ENCODE results near the gene FAM118B.
A peak's percentile ranks its signal among the peaks of the same experiment; 100 is the strongest.

The FAM118B gene

DNA sequence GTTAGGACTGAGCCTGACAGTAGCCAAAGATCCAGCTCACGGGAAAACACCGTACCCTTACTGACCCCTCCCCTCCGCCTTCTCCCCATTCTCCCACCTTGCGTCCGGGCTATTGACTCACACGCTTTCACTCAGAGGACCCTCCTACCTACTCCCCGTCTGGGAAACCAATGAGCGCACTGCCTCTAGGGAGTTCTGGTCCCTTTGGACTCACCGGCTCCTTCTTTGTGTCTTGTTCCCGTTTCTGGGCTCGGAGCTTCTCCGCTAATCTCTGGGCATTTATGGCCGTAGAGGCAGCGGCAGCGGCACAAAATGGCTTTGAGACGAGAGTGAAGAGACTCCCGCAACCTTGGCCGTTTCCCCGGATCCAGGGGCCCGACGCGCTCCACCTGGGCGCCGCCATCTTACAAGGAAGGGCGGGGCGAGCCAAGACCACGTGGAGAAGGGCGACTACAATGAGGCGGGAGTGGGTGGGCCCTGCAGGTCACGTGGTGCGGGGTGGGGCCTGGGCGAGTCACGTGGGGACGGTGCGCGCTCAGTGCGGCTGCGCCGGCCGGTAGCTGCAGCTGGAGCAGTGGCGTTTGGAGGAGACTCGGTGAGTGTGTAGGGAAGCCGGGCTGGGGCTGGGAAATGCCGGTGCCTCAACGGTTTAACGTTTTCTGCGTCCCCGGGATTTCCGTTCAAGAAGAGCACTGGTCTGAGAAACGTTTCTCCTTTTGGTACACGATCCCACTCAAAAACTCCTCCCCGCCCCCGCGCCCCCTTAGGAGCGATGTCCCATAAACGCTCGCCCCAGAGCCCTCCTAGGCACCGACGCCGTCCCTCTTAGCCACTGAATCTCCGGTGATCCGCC is at the start of gene FAM118B, which contains the start of gene RPUSD4:
Gene FAM118B (plus strand): TSS at position 547 of the 853 bp plus-strand sequence. CDS start 23,220 bp downstream, outside the sequence.
Gene RPUSD4 (minus strand): TSS at position 415 of the 853 bp plus-strand sequence. CDS start 12 bp downstream, at position 403.
- H3K4me1 Mint-ChIP-seq (ENCODE audit: low read depth), result peaks cover 46% of the 10 kb centered on the region
- H3K27me3 Mint-ChIP-seq, result no peaks in the 10 kb centered on the region
- intact Hi-C loops (cut with micrococcal nuclease), result loop anchor here (1.0 to 10.0 kb wide), 5 partner anchors 58 to 1147 kb away; partner anchors contain the start of genes FOXRED1, PUS3, SLC37A2 and STT3A
- no peaks in the 10 kb centered on the region for H3K9me3 Mint-ChIP-seq
- H3K36me3 Mint-ChIP-seq (ENCODE audit: low read depth), result peaks cover 39% of the 10 kb centered on the region
- peak within 1 kb of the TSS; percentile 97 for H3K4me3 Mint-ChIP-seq
- H3K27ac Mint-ChIP-seq, result peak within 1 kb of the TSS; percentile 94

DNA sequence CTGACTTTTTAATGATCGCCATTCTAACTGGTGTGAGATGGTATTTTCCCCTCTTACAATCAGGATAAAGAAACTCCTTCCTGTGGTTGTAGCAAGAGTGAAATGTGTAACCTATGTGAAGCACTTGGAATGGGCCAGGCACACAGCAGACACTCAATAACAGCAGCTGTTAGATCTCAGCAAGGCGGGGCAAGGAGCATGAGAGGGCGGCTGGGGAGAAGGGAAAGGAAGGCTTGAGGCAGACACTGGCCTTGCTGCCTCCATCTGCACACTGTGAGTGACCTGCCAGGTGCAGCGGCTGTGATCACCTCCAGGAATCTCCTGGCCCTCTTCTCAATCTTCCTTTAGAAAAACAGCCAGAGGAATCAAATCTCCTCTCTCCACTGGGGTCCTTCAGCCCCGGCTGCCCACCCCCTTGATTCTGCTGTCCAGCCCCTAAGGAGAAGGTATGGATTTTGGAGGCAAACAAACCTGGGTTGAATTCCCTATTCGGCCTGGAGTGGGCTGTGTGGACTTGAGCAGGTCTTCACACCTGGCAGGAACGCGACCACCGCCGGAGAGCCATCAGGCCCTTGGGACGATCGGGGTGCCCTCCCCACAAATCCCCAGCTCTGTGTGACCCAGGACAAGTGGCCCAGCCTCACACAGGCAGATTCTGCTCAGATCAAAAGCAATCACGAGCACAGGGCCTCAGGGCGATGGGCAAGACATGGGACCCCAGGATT is 49.1 kb upstream of the FAM118B start:
- Mint-ChIP-seq H3K27ac (no peak overlapping the region), H3K27me3 (no peaks in the 10 kb centered on the region), H3K4me1 (ENCODE audit: low read depth) (no peaks in the 10 kb centered on the region), H3K36me3 (ENCODE audit: low read depth) (no peaks in the 10 kb centered on the region), H3K9me3 (no peaks in the 10 kb centered on the region), H3K4me3 (no peak overlapping the region)
- intact Hi-C loops (cut with micrococcal nuclease), result no loop called here

DNA sequence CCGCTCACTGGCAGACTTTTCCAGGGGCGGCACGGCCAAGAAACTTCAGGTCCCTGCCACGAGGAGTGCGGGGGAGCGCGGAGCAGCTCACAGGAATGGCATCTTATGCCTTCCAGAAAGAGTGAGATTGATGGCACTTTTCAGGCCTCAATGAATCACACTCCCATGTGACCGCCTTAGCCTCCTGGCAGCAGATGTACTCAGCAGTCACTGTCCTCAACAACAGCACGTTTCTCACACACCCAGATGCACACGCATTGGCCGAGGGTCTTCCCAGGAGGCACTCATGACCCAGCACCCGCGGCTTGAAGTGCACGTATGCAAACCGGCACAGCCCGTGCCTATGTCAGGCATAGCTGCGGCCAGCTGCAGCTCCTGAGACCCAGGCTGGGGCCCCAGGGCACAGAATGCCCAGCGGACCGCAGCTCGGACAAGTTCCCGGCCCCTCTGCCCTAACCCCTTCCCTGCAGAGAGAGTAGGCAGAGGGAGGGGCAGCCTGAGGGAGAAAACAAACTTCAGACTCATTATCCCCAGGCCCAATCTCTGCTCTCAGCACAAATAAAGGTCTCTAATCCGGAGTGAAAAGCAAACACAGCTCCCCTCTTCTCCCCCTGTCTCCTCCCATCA is 48.4 kb upstream of the FAM118B start:
- no peak overlapping the region for H3K4me3 Mint-ChIP-seq
- intact Hi-C loops (cut with micrococcal nuclease), result no loop called here
- no peaks in the 10 kb centered on the region for H3K9me3 Mint-ChIP-seq
- H3K36me3 Mint-ChIP-seq (ENCODE audit: low read depth), result no peaks in the 10 kb centered on the region
- no peak overlapping the region for H3K27ac Mint-ChIP-seq
- H3K4me1 Mint-ChIP-seq (ENCODE audit: low read depth), result no peaks in the 10 kb centered on the region
- H3K27me3 Mint-ChIP-seq, result no peaks in the 10 kb centered on the region

DNA sequence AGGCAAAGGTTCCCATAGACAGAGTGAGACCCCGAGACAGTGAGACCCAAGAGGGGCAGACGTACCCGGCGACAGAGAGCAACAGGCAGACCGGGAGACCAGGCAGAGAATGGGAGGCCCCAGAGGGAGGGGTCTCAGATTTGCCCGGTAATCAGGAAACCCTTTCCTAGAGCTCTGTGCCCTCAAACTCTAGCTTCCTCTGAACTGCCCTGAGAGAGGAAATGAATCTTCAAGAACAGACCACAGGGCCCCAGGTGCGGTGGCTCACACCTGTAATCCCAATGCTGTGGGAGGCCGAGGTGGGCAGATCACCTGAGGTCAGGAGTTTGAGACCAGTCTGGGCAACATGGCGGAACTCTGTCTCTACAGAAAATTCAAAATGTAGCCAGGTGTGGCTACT is 47.8 kb upstream of the FAM118B start:
- no peaks in the 10 kb centered on the region for H3K4me1 Mint-ChIP-seq (ENCODE audit: low read depth)

DNA sequence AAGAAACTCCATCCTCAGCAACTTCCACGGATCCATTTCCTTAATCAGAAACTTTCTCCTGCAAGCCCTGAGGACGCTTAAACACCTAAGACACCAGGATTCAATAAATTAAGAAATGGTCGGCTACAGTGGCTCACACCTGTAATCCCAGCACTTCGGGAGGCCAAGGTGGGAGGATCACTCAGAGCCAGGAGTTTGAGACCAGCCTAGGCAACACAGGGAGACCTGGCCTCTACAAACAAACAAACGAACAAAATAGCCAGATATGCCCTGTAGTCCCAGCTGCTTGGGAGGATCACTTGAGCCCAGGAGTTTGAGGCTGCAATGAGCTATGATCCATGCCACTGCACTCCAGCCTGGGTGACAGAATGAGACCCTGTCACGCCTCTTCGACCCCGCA is 46.8 kb upstream of the FAM118B start:
- Mint-ChIP-seq H3K27ac (no peak overlapping the region), H3K4me1 (ENCODE audit: low read depth) (no peaks in the 10 kb centered on the region), H3K9me3 (no peaks in the 10 kb centered on the region), H3K27me3 (no peaks in the 10 kb centered on the region), H3K36me3 (ENCODE audit: low read depth) (no peaks in the 10 kb centered on the region), H3K4me3 (no peak overlapping the region)
- intact Hi-C loops (cut with micrococcal nuclease), result no loop called here

More for the DNA sequence above, 47.8 kb upstream of the FAM118B start:
- H3K9me3 Mint-ChIP-seq, result no peaks in the 10 kb centered on the region
- H3K36me3 Mint-ChIP-seq (ENCODE audit: low read depth), result no peaks in the 10 kb centered on the region
- H3K27me3 Mint-ChIP-seq, result no peaks in the 10 kb centered on the region
- H3K27ac Mint-ChIP-seq, result no peak overlapping the region
- intact Hi-C loops (cut with micrococcal nuclease), result no loop called here
- H3K4me3 Mint-ChIP-seq, result no peak overlapping the region

DNA sequence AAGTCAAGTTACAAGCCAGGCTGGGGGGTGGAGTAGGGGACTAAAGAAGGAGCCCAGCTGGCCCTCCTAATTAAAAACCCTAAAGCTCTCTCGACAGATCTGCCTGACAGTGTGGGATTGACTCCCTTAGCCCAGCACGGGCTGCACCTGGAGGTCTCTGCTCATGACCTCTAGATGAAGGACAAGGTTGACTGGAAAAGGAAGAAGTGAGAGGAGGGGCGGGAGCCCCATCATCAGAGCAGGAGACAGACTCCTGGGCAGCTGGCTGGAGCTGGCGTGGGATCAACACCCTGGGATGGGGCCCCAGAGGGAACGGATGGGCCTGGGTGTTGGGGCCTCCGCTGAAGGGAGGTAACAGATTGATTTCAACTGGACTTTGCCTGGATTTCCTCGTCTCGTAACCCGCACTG is 46.3 kb upstream of the FAM118B start:
- no peak overlapping the region for H3K27ac Mint-ChIP-seq
- no peaks in the 10 kb centered on the region for H3K4me1 Mint-ChIP-seq (ENCODE audit: low read depth)
- intact Hi-C loops (cut with micrococcal nuclease), result no loop called here
- H3K27me3 Mint-ChIP-seq, result no peaks in the 10 kb centered on the region
- no peaks in the 10 kb centered on the region for H3K36me3 Mint-ChIP-seq (ENCODE audit: low read depth)
- H3K4me3 Mint-ChIP-seq, result no peak overlapping the region
- no peaks in the 10 kb centered on the region for H3K9me3 Mint-ChIP-seq

DNA sequence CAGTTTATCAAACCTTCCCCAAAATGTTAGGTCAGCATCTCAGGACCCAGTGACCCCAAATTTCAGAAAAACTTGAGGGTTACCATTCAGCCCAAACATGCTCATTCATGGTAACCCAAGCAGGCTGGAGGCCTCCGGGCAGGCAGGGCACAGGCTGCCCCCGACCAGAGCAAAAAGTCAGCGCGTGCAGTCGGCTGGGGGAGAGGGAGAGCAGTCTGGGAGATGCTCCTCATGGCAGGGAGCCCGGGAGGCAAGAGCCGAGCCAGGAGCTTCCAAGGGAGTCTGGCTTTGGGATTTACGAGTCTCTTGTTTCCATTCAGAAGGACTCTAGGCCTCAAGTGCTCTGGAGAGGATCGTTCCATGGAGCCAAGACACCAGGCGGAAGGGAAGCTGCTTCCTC is 45.8 kb upstream of the FAM118B start:
- no peak overlapping the region for H3K4me3 Mint-ChIP-seq
- H3K27me3 Mint-ChIP-seq, result no peaks in the 10 kb centered on the region
- H3K27ac Mint-ChIP-seq, result no peak overlapping the region
- no peaks in the 10 kb centered on the region for H3K4me1 Mint-ChIP-seq (ENCODE audit: low read depth)
- intact Hi-C loops (cut with micrococcal nuclease), result no loop called here
- H3K36me3 Mint-ChIP-seq (ENCODE audit: low read depth), result no peaks in the 10 kb centered on the region
- H3K9me3 Mint-ChIP-seq, result no peaks in the 10 kb centered on the region

DNA sequence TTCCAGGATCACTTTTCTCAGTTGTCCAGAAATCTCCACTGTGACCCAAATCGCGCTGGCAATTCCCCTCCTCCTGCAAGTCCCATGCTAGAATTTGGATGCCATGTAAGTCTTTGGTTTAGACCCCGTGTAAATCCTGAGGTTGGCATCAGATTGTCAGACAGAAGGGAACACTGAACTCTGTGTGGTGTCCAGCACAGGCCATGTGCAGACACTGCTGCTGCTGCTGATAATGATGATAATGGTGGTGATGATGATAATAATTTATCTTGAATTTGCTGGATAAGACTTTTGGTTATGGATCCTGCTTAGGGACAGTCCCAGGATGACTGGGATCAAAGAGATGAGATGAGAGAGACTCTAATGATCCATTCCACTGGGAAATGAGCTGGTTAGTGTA is 45.2 kb upstream of the FAM118B start:
- H3K4me3 Mint-ChIP-seq, result no peak overlapping the region

DNA sequence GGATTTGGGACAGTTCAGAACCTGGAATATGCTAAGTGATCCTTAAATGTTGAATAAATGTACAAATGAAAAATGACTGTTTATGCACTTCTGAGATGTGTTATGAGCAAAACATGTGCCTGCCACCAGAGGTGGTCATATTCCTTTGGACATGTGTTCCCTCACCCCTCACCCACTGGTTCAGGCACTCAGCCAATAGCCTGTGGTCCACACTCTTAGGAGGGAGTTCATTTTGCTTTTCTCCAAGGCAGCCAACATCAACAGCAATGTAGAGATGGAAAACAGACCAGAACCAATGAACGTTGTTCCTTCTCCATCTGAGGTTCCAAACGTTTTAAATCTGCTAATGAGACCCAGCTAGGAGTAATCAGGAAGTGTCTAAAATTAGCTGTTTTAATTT is 44.1 kb upstream of the FAM118B start:
- H3K9me3 Mint-ChIP-seq, result no peaks in the 10 kb centered on the region
- H3K36me3 Mint-ChIP-seq (ENCODE audit: low read depth), result no peaks in the 10 kb centered on the region
- H3K4me1 Mint-ChIP-seq (ENCODE audit: low read depth), result peaks cover 11% of the 10 kb centered on the region
- no peak overlapping the region for H3K27ac Mint-ChIP-seq
- intact Hi-C loops (cut with micrococcal nuclease), result no loop called here
- no peak overlapping the region for H3K4me3 Mint-ChIP-seq
- no peaks in the 10 kb centered on the region for H3K27me3 Mint-ChIP-seq

More for the DNA sequence above, 45.2 kb upstream of the FAM118B start:
- Mint-ChIP-seq H3K9me3 (no peaks in the 10 kb centered on the region), H3K36me3 (ENCODE audit: low read depth) (no peaks in the 10 kb centered on the region), H3K27ac (no peak overlapping the region), H3K4me1 (ENCODE audit: low read depth) (peaks cover under 1% of the 10 kb centered on the region), H3K27me3 (no peaks in the 10 kb centered on the region)
- intact Hi-C loops (cut with micrococcal nuclease), result no loop called here

DNA sequence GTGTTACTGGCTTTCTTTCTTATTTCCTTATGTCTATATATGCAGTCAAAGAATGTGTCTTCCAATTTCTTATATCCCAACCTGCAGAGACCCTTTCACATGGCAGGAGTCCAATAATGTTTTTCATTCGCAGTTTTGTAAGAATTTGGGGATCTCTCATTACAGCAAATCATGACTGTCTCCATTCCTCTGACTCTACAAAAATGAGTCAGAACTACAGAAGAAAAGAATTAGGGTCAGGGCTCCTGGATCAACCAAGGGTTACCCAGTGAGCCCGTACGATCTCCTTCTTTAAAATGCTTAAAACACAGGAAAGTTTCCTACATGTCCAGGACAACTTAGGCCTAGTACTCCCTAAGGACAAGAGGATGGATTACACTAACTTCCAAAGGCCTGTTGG is 42.3 kb upstream of the FAM118B start:
- intact Hi-C loops (cut with micrococcal nuclease), result no loop called here
- Mint-ChIP-seq H3K27ac (no peak overlapping the region), H3K4me3 (no peak overlapping the region), H3K4me1 (ENCODE audit: low read depth) (peaks cover 17% of the 10 kb centered on the region), H3K36me3 (ENCODE audit: low read depth) (no peaks in the 10 kb centered on the region), H3K27me3 (no peaks in the 10 kb centered on the region), H3K9me3 (peaks cover 7% of the 10 kb centered on the region)

DNA sequence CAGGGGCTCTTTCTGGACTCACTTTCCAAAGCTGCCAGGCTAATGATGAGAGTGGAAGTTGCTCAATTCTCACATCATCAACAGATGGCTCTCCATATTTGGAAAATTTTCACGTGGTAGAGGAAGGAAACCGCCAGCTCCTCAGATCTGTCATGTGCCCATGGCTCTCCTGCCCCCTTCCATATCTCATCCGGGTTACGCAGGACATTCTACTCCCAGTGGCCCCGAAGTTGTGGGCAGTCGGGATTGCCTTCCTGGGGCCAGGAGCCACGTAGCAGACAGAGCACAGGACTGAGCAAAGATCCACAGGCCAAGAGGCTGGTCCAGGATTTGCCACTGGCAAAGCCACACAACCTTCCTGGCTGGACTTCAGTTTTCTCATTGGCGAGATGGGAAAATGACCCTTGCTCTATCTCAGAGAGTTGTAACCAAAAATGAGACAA is 39.0 kb upstream of the FAM118B start:
- H3K27ac Mint-ChIP-seq, result peak overlapping the region; percentile 29
- H3K9me3 Mint-ChIP-seq, result peaks cover 7% of the 10 kb centered on the region
- intact Hi-C loops (cut with micrococcal nuclease), result no loop called here
- H3K4me3 Mint-ChIP-seq, result no peak overlapping the region
- no peaks in the 10 kb centered on the region for H3K36me3 Mint-ChIP-seq (ENCODE audit: low read depth)
- peaks cover 17% of the 10 kb centered on the region for H3K4me1 Mint-ChIP-seq (ENCODE audit: low read depth)
- peaks cover 1% of the 10 kb centered on the region for H3K27me3 Mint-ChIP-seq

DNA sequence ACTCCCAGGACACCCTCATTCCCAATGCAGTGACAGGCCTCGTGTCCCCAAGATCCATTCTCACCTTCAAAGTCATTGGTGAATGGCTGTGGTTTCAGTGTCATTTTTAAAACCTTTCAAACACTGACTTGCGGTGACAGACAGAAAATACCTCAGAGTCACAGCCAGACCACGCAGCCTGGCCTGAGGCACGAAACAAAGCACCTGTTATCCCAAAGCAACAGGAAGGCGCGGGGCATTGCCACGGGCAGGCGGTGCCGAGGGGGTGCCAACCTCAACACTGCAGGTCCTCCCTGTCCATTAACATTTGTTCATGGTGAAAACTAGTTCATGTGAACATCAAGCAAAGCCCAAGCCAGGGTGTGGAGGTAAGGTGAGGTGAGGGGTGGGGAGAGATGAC is 38.3 kb upstream of the FAM118B start:
- H3K9me3 Mint-ChIP-seq, result peaks cover 7% of the 10 kb centered on the region
- H3K4me3 Mint-ChIP-seq, result no peak overlapping the region
- H3K4me1 Mint-ChIP-seq (ENCODE audit: low read depth), result peaks cover 17% of the 10 kb centered on the region
- H3K27me3 Mint-ChIP-seq, result peaks cover 1% of the 10 kb centered on the region
- intact Hi-C loops (cut with micrococcal nuclease), result no loop called here
- H3K36me3 Mint-ChIP-seq (ENCODE audit: low read depth), result no peaks in the 10 kb centered on the region
- H3K27ac Mint-ChIP-seq, result no peak overlapping the region

DNA sequence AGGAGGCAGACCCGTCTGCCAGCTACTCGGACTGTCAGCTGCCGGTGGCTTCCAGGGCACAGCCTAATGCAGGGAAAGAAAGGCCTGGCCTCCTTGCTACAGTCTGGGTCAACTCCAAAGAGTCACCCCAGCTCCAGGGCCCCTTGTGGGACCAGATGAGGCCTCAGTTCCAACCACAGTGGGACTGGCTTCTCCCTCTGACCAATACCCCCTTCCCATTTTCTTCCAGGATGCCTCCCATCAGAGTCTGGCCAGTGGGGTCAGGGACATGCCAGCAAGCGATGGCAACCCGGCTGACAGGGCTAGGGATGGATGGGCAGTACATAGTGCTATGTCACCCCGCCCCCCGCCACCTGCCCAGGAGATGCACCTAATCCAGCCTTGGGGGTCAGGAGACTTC is 36.8 kb upstream of the FAM118B start:
- H3K27ac Mint-ChIP-seq, result no peak overlapping the region
- peaks cover 1% of the 10 kb centered on the region for H3K27me3 Mint-ChIP-seq

DNA sequence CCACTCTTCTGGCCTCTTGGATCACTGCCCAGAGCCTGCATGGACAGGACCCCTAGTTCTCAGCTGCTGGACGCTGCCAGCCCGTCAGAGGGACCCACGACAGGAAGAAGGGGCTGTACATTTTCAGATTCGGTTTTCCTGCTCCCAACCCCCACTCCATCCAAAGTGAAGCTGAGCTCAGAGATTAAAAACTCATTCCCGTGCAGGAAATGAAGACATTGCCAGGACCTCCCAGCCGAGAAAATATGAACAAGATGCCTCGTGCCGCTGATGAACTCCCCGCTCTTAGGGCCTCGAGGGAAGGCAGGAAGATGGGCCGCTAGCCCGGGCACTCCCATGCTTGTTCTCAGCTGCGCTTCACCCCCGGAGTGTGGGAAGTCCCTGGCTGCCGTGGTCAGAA is 36.2 kb upstream of the FAM118B start:
- peaks cover 17% of the 10 kb centered on the region for H3K4me1 Mint-ChIP-seq (ENCODE audit: low read depth)
- peaks cover 1% of the 10 kb centered on the region for H3K27me3 Mint-ChIP-seq
- intact Hi-C loops (cut with micrococcal nuclease), result no loop called here
- H3K36me3 Mint-ChIP-seq (ENCODE audit: low read depth), result no peaks in the 10 kb centered on the region
- peaks cover 7% of the 10 kb centered on the region for H3K9me3 Mint-ChIP-seq
- H3K27ac Mint-ChIP-seq, result no peak overlapping the region
- H3K4me3 Mint-ChIP-seq, result no peak overlapping the region

More for the DNA sequence above, 36.8 kb upstream of the FAM118B start:
- H3K4me1 Mint-ChIP-seq (ENCODE audit: low read depth), result peaks cover 17% of the 10 kb centered on the region
- no peak overlapping the region for H3K4me3 Mint-ChIP-seq
- peaks cover 7% of the 10 kb centered on the region for H3K9me3 Mint-ChIP-seq
- intact Hi-C loops (cut with micrococcal nuclease), result no loop called here
- H3K36me3 Mint-ChIP-seq (ENCODE audit: low read depth), result no peaks in the 10 kb centered on the region
